HL-60 (cell line): ENCODE results near the gene SLC38A10.

Experiments used
- POLR2AphosphoS5 ChIP-seq: IDR thresholded peaks from 2 replicates; pipeline ENCODE4 v1.6.1; 2012; ENCODE audit warnings: low read depth
- TF ChIP-seq, protein P1 (sequence below): IDR thresholded peaks from one replicate; pipeline ENCODE4 v1.5.1; 2011; ENCODE audit warnings: low read length, control low read depth, inconsistent platforms; ENCODE audit not compliant: insufficient read depth
- TF ChIP-seq, protein P2 (sequence below): IDR thresholded peaks from 2 replicates; pipeline ENCODE4 v1.6.1; 2012; ENCODE audit warnings: low read depth; ENCODE audit not compliant: insufficient replicate concordance

DNA sequence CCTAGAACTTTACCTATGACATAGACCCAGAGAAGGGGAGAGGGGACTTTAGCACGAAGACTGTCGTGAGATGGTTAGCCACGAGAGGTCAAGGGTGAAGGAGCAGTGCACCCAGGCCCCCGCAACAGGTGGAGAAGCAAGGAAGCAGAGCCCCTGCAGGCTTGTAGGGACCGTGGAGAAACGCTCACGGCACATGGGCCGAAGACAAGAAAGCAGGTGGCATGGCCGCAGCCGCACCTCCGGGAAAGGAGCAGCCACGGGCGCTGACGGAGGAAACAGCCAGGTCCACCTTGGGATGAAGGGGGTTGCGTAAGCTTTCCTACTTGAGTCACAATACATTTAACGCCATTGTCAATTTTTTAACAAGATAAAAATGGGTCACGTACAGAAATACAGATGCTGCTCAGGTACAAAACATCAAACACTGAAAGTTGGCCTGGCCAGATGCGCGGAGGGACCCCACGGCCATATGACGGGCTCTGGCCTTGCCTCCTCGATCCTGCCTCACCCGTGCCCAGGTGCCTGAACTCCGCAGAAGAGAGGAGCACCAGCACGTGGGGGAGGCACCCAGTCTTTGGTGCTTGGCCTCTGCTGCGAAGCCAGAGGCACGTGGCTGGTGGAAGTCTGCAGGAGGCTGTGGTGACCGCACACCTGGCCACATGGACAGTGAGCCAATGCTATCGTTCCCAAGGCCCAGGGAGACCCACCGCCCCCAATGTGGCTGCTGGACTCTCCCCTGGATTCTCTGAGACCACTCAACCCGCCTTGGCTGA, 21.2 kb downstream of the SLC38A10 start:
- TF ChIP-seq, protein P1, sequence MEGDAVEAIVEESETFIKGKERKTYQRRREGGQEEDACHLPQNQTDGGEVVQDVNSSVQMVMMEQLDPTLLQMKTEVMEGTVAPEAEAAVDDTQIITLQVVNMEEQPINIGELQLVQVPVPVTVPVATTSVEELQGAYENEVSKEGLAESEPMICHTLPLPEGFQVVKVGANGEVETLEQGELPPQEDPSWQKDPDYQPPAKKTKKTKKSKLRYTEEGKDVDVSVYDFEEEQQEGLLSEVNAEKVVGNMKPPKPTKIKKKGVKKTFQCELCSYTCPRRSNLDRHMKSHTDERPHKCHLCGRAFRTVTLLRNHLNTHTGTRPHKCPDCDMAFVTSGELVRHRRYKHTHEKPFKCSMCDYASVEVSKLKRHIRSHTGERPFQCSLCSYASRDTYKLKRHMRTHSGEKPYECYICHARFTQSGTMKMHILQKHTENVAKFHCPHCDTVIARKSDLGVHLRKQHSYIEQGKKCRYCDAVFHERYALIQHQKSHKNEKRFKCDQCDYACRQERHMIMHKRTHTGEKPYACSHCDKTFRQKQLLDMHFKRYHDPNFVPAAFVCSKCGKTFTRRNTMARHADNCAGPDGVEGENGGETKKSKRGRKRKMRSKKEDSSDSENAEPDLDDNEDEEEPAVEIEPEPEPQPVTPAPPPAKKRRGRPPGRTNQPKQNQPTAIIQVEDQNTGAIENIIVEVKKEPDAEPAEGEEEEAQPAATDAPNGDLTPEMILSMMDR = no peak
- TF ChIP-seq, protein P2, sequence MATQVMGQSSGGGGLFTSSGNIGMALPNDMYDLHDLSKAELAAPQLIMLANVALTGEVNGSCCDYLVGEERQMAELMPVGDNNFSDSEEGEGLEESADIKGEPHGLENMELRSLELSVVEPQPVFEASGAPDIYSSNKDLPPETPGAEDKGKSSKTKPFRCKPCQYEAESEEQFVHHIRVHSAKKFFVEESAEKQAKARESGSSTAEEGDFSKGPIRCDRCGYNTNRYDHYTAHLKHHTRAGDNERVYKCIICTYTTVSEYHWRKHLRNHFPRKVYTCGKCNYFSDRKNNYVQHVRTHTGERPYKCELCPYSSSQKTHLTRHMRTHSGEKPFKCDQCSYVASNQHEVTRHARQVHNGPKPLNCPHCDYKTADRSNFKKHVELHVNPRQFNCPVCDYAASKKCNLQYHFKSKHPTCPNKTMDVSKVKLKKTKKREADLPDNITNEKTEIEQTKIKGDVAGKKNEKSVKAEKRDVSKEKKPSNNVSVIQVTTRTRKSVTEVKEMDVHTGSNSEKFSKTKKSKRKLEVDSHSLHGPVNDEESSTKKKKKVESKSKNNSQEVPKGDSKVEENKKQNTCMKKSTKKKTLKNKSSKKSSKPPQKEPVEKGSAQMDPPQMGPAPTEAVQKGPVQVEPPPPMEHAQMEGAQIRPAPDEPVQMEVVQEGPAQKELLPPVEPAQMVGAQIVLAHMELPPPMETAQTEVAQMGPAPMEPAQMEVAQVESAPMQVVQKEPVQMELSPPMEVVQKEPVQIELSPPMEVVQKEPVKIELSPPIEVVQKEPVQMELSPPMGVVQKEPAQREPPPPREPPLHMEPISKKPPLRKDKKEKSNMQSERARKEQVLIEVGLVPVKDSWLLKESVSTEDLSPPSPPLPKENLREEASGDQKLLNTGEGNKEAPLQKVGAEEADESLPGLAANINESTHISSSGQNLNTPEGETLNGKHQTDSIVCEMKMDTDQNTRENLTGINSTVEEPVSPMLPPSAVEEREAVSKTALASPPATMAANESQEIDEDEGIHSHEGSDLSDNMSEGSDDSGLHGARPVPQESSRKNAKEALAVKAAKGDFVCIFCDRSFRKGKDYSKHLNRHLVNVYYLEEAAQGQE = no peak
- no peak for TF ChIP-seq POLR2AphosphoS5
